ENCODE data around the gene HOXB4. TPM values are rescaled to one million over a fixed set of nuclear protein-coding genes. Genes with fewer than 3 reads are reported as not detected.

Gene HOXB4
- polyA plus RNA-seq, 2 donors, result 1.8 to 4.2 TPM

GRCh38 chr17:48590607-48591161 is 12.5 kb upstream of the HOXB4 start:
- peaks cover 0 to 5% of the 10 kb centered on the region in 2 donors for H3K4me1 ChIP-seq (ENCODE audit: control insufficient read depth in 2 of 2, insufficient read depth in 2 of 2, low read length in 1 of 2)

GRCh38 chr17:48589831-48590606 is 11.9 kb upstream of the HOXB4 start, which contains the start of gene HOXB3:
TSS of gene HOXB3 (minus strand) at chr17:48590241. CDS start at chr17:48552474, 37,767 bp downstream.
- 70 to 82% methylated on average over 23 of the region's 23 CpGs for WGBS, 2 donors

More at GRCh38 chr17:48590607-48591161, 12.5 kb upstream of the HOXB4 start:
- H3K36me3 ChIP-seq (ENCODE audit: control insufficient read depth in 2 of 2, insufficient read depth in 2 of 2, low read length in 1 of 2), result no peaks in the 10 kb centered on the region
- no peak overlapping the region for H3K27ac ChIP-seq (ENCODE audit: low read depth in 2 of 2, low read length in 1 of 2)
- no peak overlapping the region for H3K4me3 ChIP-seq (ENCODE audit: low read depth in 1 of 2, low read length in 2 of 2)
- no peaks in the 10 kb centered on the region for H3K9me3 ChIP-seq (ENCODE audit: control insufficient read depth in 2 of 2, insufficient read depth in 1 of 2, low read depth in 1 of 2, low read length in 1 of 2)
- peaks cover 0 to 6% of the 10 kb centered on the region in 2 donors for H3K27me3 ChIP-seq (ENCODE audit: control insufficient read depth in 1 of 2, insufficient read depth in 2 of 2, low read length in 2 of 2)

GRCh38 chr17:48589060-48589830 is 11.1 kb upstream of the HOXB4 start:
- H3K27ac ChIP-seq (ENCODE audit: low read depth in 2 of 2, low read length in 1 of 2), result no peak overlapping the region
- peaks cover 0 to 6% of the 10 kb centered on the region in 2 donors for H3K27me3 ChIP-seq (ENCODE audit: control insufficient read depth in 1 of 2, insufficient read depth in 2 of 2, low read length in 2 of 2)
- no peak overlapping the region for H3K4me3 ChIP-seq (ENCODE audit: low read depth in 1 of 2, low read length in 2 of 2)
- no peaks in the 10 kb centered on the region for H3K36me3 ChIP-seq (ENCODE audit: control insufficient read depth in 2 of 2, insufficient read depth in 2 of 2, low read length in 1 of 2)
- no peaks in the 10 kb centered on the region for H3K9me3 ChIP-seq (ENCODE audit: control insufficient read depth in 2 of 2, insufficient read depth in 1 of 2, low read depth in 1 of 2, low read length in 1 of 2)
- 47 to 74% methylated on average over 10 of the region's 10 CpGs for WGBS, 2 donors
- H3K4me1 ChIP-seq (ENCODE audit: control insufficient read depth in 2 of 2, insufficient read depth in 2 of 2, low read length in 1 of 2), result peaks cover 0 to 5% of the 10 kb centered on the region in 2 donors

More at GRCh38 chr17:48589831-48590606, 11.9 kb upstream of the HOXB4 start, which contains the start of gene HOXB3:
- peaks cover 0 to 5% of the 10 kb centered on the region in 2 donors for H3K4me1 ChIP-seq (ENCODE audit: control insufficient read depth in 2 of 2, insufficient read depth in 2 of 2, low read length in 1 of 2)
- no peaks in the 10 kb centered on the region for H3K36me3 ChIP-seq (ENCODE audit: control insufficient read depth in 2 of 2, insufficient read depth in 2 of 2, low read length in 1 of 2)
- no peaks in the 10 kb centered on the region for H3K9me3 ChIP-seq (ENCODE audit: control insufficient read depth in 2 of 2, insufficient read depth in 1 of 2, low read depth in 1 of 2, low read length in 1 of 2)
- H3K27me3 ChIP-seq (ENCODE audit: control insufficient read depth in 1 of 2, insufficient read depth in 2 of 2, low read length in 2 of 2), result peaks cover 0 to 6% of the 10 kb centered on the region in 2 donors
- H3K27ac ChIP-seq (ENCODE audit: low read depth in 2 of 2, low read length in 1 of 2), result no peak within 1 kb of the TSS
- H3K4me3 ChIP-seq (ENCODE audit: low read depth in 1 of 2, low read length in 2 of 2), result no peak within 1 kb of the TSS

GRCh38 chr17:48588528-48588927 is 10.4 kb upstream of the HOXB4 start:
- no peaks in the 10 kb centered on the region for H3K9me3 ChIP-seq (ENCODE audit: control insufficient read depth in 2 of 2, insufficient read depth in 1 of 2, low read depth in 1 of 2, low read length in 1 of 2)
- H3K4me1 ChIP-seq (ENCODE audit: control insufficient read depth in 2 of 2, insufficient read depth in 2 of 2, low read length in 1 of 2), result peaks cover 0 to 5% of the 10 kb centered on the region in 2 donors
- whole genome bisulfite sequencing, 2 donors, result 46 to 70% methylated on average over 2 of the region's 2 CpGs
- H3K36me3 ChIP-seq (ENCODE audit: control insufficient read depth in 2 of 2, insufficient read depth in 2 of 2, low read length in 1 of 2), result no peaks in the 10 kb centered on the region
- peaks cover 0 to 6% of the 10 kb centered on the region in 2 donors for H3K27me3 ChIP-seq (ENCODE audit: control insufficient read depth in 1 of 2, insufficient read depth in 2 of 2, low read length in 2 of 2)
- no peak overlapping the region for H3K27ac ChIP-seq (ENCODE audit: low read depth in 2 of 2, low read length in 1 of 2)
- no peak overlapping the region for H3K4me3 ChIP-seq (ENCODE audit: low read depth in 1 of 2, low read length in 2 of 2)

GRCh38 chr17:48588074-48588415 is 9.9 kb upstream of the HOXB4 start:
- Histone ChIP-seq H3K4me1 (ENCODE audit: control insufficient read depth in 2 of 2, insufficient read depth in 2 of 2, low read length in 1 of 2) (peaks cover 0 to 1% of the 10 kb centered on the region in 2 donors), H3K9me3 (ENCODE audit: control insufficient read depth in 2 of 2, insufficient read depth in 1 of 2, low read depth in 1 of 2, low read length in 1 of 2) (no peaks in the 10 kb centered on the region)

GRCh38 chr17:48587276-48588073 is 9.3 kb upstream of the HOXB4 start:
- H3K27me3 ChIP-seq (ENCODE audit: control insufficient read depth in 1 of 2, insufficient read depth in 2 of 2, low read length in 2 of 2), result peaks cover 0 to 3% of the 10 kb centered on the region in 2 donors
- H3K9me3 ChIP-seq (ENCODE audit: control insufficient read depth in 2 of 2, insufficient read depth in 1 of 2, low read depth in 1 of 2, low read length in 1 of 2), result no peaks in the 10 kb centered on the region
- H3K4me3 ChIP-seq (ENCODE audit: low read depth in 1 of 2, low read length in 2 of 2), result no peak overlapping the region
- 55 to 78% methylated on average over 5 of the region's 5 CpGs for WGBS, 2 donors
- H3K4me1 ChIP-seq (ENCODE audit: control insufficient read depth in 2 of 2, insufficient read depth in 2 of 2, low read length in 1 of 2), result no peaks in the 10 kb centered on the region
- H3K27ac ChIP-seq (ENCODE audit: low read depth in 2 of 2, low read length in 1 of 2), result no peak overlapping the region
- no peaks in the 10 kb centered on the region for H3K36me3 ChIP-seq (ENCODE audit: control insufficient read depth in 2 of 2, insufficient read depth in 2 of 2, low read length in 1 of 2)

More at GRCh38 chr17:48588074-48588415, 9.9 kb upstream of the HOXB4 start:
- no peaks in the 10 kb centered on the region for H3K36me3 ChIP-seq (ENCODE audit: control insufficient read depth in 2 of 2, insufficient read depth in 2 of 2, low read length in 1 of 2)
- H3K27me3 ChIP-seq (ENCODE audit: control insufficient read depth in 1 of 2, insufficient read depth in 2 of 2, low read length in 2 of 2), result peaks cover 0 to 5% of the 10 kb centered on the region in 2 donors
- H3K27ac ChIP-seq (ENCODE audit: low read depth in 2 of 2, low read length in 1 of 2), result no peak overlapping the region
- no peak overlapping the region for H3K4me3 ChIP-seq (ENCODE audit: low read depth in 1 of 2, low read length in 2 of 2)
- 75 to 81% methylated on average over 2 of the region's 2 CpGs for WGBS, 2 donors

GRCh38 chr17:48586355-48587258 is 8.5 kb upstream of the HOXB4 start:
- no peaks in the 10 kb centered on the region for H3K4me1 ChIP-seq (ENCODE audit: control insufficient read depth in 2 of 2, insufficient read depth in 2 of 2, low read length in 1 of 2)
- no peaks in the 10 kb centered on the region for H3K9me3 ChIP-seq (ENCODE audit: control insufficient read depth in 2 of 2, insufficient read depth in 1 of 2, low read depth in 1 of 2, low read length in 1 of 2)
- WGBS, 2 donors, result 39 to 49% methylated on average over 34 of the region's 34 CpGs
- no peaks in the 10 kb centered on the region for H3K27me3 ChIP-seq (ENCODE audit: control insufficient read depth in 1 of 2, insufficient read depth in 2 of 2, low read length in 2 of 2)
- peak overlapping the region in 1 of 2 donors; percentile 69 for H3K4me3 ChIP-seq (ENCODE audit: low read depth in 1 of 2, low read length in 2 of 2)
- H3K36me3 ChIP-seq (ENCODE audit: control insufficient read depth in 2 of 2, insufficient read depth in 2 of 2, low read length in 1 of 2), result no peaks in the 10 kb centered on the region
- peak overlapping the region; percentile 36 to 66 for H3K27ac ChIP-seq (ENCODE audit: low read depth in 2 of 2, low read length in 1 of 2)

GRCh38 chr17:48584223-48584741 is 6.1 kb upstream of the HOXB4 start:
- H3K9me3 ChIP-seq (ENCODE audit: control insufficient read depth in 2 of 2, insufficient read depth in 1 of 2, low read depth in 1 of 2, low read length in 1 of 2), result no peaks in the 10 kb centered on the region
- WGBS, 2 donors, result 39 to 42% methylated on average over 2 of the region's 2 CpGs
- no peak overlapping the region for H3K27ac ChIP-seq (ENCODE audit: low read depth in 2 of 2, low read length in 1 of 2)
- no peak overlapping the region for H3K4me3 ChIP-seq (ENCODE audit: low read depth in 1 of 2, low read length in 2 of 2)
- no peaks in the 10 kb centered on the region for H3K4me1 ChIP-seq (ENCODE audit: control insufficient read depth in 2 of 2, insufficient read depth in 2 of 2, low read length in 1 of 2)
- H3K27me3 ChIP-seq (ENCODE audit: control insufficient read depth in 1 of 2, insufficient read depth in 2 of 2, low read length in 2 of 2), result no peaks in the 10 kb centered on the region
- no peaks in the 10 kb centered on the region for H3K36me3 ChIP-seq (ENCODE audit: control insufficient read depth in 2 of 2, insufficient read depth in 2 of 2, low read length in 1 of 2)

All from esophagus (tissue), 2 donors.